ENCODE measurements around the gene TMEM231. TPM values are rescaled to one million over a fixed set of nuclear protein-coding genes. Genes with fewer than 3 reads are reported as not detected.

TMEM231 gene
- total and polyA plus RNA-seq, 2 donors (not counting 3 experiments of a cell fraction or from before 2014, with no cell fraction given), result 10.0 to 35.8 TPM

GRCh38 chr16:75514296-75514695, 41.8 kb downstream of the TMEM231 start:
- H3K9ac ChIP-seq (replicated peaks; ENCODE audit: extremely low read depth, insufficient read depth, low read length), result no peak overlapping the region
- no peak overlapping the region for H3K4me2 ChIP-seq (ENCODE audit: insufficient read depth, low read length)
- peak; percentile 42 for FAIRE-seq
- no TSS peak for BruUV-seq (replicated peaks)
- no peak overlapping the region for H2AFZ ChIP-seq (ENCODE audit: low read depth, low read length)
- H3K9me1 ChIP-seq (replicated peaks; ENCODE audit: control insufficient read depth, extremely low read depth, insufficient read depth, low read length), result no peaks in the 10 kb centered on the region
- H4K20me1 ChIP-seq (replicated peaks; ENCODE audit: control insufficient read depth, extremely low read depth, insufficient read depth, low read length), result no peaks in the 10 kb centered on the region
- H3K9me3 ChIP-seq (replicated peaks; ENCODE audit: control insufficient read depth, insufficient read depth, low read length), result no peaks in the 10 kb centered on the region
- H3K36me3 ChIP-seq (ENCODE audit: control insufficient read depth in 2 of 2, extremely low read depth in 1 of 2, insufficient read depth in 2 of 2, low read length in 2 of 2), result no peaks in the 10 kb centered on the region
- H3K27me3 ChIP-seq (ENCODE audit: control insufficient read depth in 2 of 2, insufficient read depth in 2 of 2, low read length in 2 of 2), result no peaks in the 10 kb centered on the region
- no peak overlapping the region for H3K4me3 ChIP-seq (replicated peaks in 1 of 3; ENCODE audit: insufficient read depth in 1 of 3, low read depth in 1 of 3, low read length in 3 of 3)
- no peak overlapping the region for H3K27ac ChIP-seq (ENCODE audit: insufficient read depth, low read depth, low read length)
- CTCF ChIA-PET, result no interaction called here
- intact Hi-C loops (cut with micrococcal nuclease), result no loop called here
- DNase-seq (ENCODE audit: low read depth, low spot score), result no peak
- POLR2A ChIA-PET, result interaction anchor here (0.6 kb wide), 1 partner anchor 81 kb away, joined by 3 read pairs; the partner anchor contains the start of gene CFDP1
- dilution Hi-C loops (cut with MboI; ENCODE audit: extremely low pct_ligation_motif_present, low sequenced_read_pairs), result no loop called here
- H3K4me1 ChIP-seq (ENCODE audit: control insufficient read depth, extremely low read depth, insufficient read depth, low read length), result peaks cover 5% of the 10 kb centered on the region
- no peaks in the 10 kb centered on the region for H3K79me2 ChIP-seq (ENCODE audit: control insufficient read depth, insufficient read depth, low read length)
- TF ChIP-seq POLR2A (IDR thresholded peaks at IDR 0.05; ENCODE audit: low read depth, low read length), result no peak
- TF ChIP-seq, protein P1, sequence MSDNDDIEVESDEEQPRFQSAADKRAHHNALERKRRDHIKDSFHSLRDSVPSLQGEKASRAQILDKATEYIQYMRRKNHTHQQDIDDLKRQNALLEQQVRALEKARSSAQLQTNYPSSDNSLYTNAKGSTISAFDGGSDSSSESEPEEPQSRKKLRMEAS (IDR thresholded peaks at IDR 0.05; ENCODE audit: insufficient read depth, insufficient read length), result no peak
- no peak for TF ChIP-seq MYC (IDR thresholded peaks at IDR 0.05; ENCODE audit: low read depth, low read length)
- no peak for TF ChIP-seq FOS (IDR thresholded peaks at IDR 0.05; ENCODE audit: borderline replicate concordance, insufficient read depth, low read length)
- TF ChIP-seq GATA2 (IDR thresholded peaks at IDR 0.05; ENCODE audit: insufficient read depth, insufficient read length, low read depth, low read length), result no peak
- TF ChIP-seq JUN (IDR thresholded peaks at IDR 0.05; ENCODE audit: borderline replicate concordance, insufficient read depth, insufficient read length, low read depth), result no peak
- TF ChIP-seq, protein P2, sequence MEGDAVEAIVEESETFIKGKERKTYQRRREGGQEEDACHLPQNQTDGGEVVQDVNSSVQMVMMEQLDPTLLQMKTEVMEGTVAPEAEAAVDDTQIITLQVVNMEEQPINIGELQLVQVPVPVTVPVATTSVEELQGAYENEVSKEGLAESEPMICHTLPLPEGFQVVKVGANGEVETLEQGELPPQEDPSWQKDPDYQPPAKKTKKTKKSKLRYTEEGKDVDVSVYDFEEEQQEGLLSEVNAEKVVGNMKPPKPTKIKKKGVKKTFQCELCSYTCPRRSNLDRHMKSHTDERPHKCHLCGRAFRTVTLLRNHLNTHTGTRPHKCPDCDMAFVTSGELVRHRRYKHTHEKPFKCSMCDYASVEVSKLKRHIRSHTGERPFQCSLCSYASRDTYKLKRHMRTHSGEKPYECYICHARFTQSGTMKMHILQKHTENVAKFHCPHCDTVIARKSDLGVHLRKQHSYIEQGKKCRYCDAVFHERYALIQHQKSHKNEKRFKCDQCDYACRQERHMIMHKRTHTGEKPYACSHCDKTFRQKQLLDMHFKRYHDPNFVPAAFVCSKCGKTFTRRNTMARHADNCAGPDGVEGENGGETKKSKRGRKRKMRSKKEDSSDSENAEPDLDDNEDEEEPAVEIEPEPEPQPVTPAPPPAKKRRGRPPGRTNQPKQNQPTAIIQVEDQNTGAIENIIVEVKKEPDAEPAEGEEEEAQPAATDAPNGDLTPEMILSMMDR (IDR thresholded peaks at IDR 0.05; ENCODE audit: extremely low read depth in 1 of 2, insufficient read depth in 1 of 2, low read depth in 1 of 2, low read length in 2 of 2), result no peak
- no peak for TF ChIP-seq POLR2AphosphoS5 (IDR thresholded peaks at IDR 0.05; ENCODE audit: insufficient read depth, low read depth, low read length)
- no peak for TF ChIP-seq EZH2 (IDR thresholded peaks at IDR 0.05; ENCODE audit: borderline replicate concordance, low read depth, low read length, severe bottlenecking)
